ENCODE data around the gene CASZ1.

CASZ1 gene

GRCh38 chr1:10642403-10643080 lies 153.9 kb downstream of the CASZ1 start:
- no peak overlapping the region for H3K4me3 ChIP-seq (ENCODE audit: low read depth, low read length)
- TF ChIP-seq CTCF (IDR thresholded peaks at IDR 0.05; ENCODE audit: low read depth, low read length): no peak

GRCh38 chr1:10641976-10642375 lies 154.5 kb downstream of the CASZ1 start:
- no peak overlapping the region for H3K4me3 ChIP-seq (ENCODE audit: low read depth, low read length)
- TF ChIP-seq CTCF (IDR thresholded peaks at IDR 0.05; ENCODE audit: low read depth, low read length): no peak

GRCh38 chr1:10640843-10641553 lies 155.4 kb downstream of the CASZ1 start:
- no peak for TF ChIP-seq CTCF (IDR thresholded peaks at IDR 0.05; ENCODE audit: low read depth, low read length)

GRCh38 chr1:10639775-10640578 lies 156.5 kb downstream of the CASZ1 start:
- H3K4me3 ChIP-seq (ENCODE audit: low read depth, low read length): no peak overlapping the region
- no peak for TF ChIP-seq CTCF (IDR thresholded peaks at IDR 0.05; ENCODE audit: low read depth, low read length)

More at GRCh38 chr1:10640843-10641553, 155.4 kb downstream of the CASZ1 start:
- H3K4me3 ChIP-seq (ENCODE audit: low read depth, low read length): no peak overlapping the region

- no peak for TF ChIP-seq CTCF (IDR thresholded peaks at IDR 0.05; ENCODE audit: low read depth, low read length)
- H3K4me3 ChIP-seq (ENCODE audit: low read depth, low read length): no peak overlapping the region
These were observed 157.3 kb downstream of the CASZ1 start for GRCh38 chr1:10639011-10639774.

GRCh38 chr1:10638559-10639005 lies 157.9 kb downstream of the CASZ1 start:
- no peak overlapping the region for H3K4me3 ChIP-seq (ENCODE audit: low read depth, low read length)
- no peak for TF ChIP-seq CTCF (IDR thresholded peaks at IDR 0.05; ENCODE audit: low read depth, low read length)
